Hepatic stellate cell (primary cell): ENCODE results near the gene SLC22A1.
"Not testable (repeated sequence)": the region's sequence is repeated elsewhere in the genome, so short reads cannot be mapped to it uniquely, and the experiment has no call there.

Experiments used
- DNase-seq: peaks from one replicate; pipeline ENCODE4 v3.0.0; 2011; ENCODE audit warnings: low spot score

The SLC22A1 gene

DNA sequence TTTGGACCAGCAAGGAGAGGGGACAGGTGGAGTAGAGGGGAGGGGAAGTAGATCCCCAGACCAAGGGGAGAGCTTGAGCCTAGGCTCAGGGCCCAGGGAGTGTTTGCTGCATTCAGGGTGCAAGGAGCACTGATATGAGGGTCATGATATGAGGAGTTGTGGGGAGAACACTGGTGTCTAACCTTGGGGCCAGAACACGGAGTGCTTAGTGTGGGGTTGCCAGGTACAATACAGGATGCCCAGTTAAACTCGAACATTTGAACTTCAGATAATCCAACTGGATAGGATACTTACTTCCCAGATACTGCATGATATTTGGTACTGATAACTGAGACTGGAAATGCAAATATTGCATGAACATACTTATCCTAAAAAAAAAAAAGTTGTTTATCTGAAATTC lies 2.4 kb downstream of the SLC22A1 start:
- DNase-seq, result no peak

DNA sequence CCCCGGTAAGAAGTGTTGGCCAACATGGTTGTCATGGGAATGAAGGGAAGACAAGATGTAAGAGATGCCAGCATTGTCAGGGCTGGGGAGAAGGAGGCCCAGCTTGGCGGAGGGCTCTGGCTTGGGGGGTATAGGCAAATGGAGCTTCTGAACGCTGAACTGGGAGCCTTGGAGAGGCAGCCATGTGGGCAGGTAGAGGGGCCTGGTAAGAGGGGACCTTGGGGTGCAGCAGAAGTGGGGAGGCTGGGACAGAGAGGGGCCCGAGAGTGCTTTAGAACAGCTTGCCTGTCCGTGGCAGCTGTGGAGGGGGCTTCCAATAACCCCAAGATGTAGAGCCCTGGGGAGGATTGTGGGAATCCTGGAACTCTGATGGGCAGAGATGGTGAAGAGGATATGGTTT lies 3.0 kb downstream of the SLC22A1 start:
- DNase-seq, result no peak

DNA sequence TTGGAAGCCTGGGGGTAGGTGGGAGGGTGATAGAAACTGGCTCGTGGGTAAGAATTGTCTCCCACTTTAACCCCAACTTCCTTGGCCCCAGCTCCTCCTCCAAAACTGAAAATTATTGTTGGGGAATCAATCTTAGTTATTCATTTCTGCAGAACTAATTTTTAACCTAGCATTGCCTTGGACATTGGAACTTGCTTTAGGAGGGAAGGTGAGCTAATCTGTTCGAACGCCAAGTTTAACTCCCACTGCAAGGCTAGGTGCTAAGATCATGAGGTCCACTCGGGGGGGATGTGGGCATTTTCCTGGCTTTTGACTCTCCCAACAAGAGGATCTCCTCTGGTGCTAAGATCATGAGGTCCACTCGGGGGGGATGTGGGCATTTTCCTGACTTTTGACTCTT lies 3.5 kb downstream of the SLC22A1 start:
- not testable (repeated sequence) for DNase-seq

DNA sequence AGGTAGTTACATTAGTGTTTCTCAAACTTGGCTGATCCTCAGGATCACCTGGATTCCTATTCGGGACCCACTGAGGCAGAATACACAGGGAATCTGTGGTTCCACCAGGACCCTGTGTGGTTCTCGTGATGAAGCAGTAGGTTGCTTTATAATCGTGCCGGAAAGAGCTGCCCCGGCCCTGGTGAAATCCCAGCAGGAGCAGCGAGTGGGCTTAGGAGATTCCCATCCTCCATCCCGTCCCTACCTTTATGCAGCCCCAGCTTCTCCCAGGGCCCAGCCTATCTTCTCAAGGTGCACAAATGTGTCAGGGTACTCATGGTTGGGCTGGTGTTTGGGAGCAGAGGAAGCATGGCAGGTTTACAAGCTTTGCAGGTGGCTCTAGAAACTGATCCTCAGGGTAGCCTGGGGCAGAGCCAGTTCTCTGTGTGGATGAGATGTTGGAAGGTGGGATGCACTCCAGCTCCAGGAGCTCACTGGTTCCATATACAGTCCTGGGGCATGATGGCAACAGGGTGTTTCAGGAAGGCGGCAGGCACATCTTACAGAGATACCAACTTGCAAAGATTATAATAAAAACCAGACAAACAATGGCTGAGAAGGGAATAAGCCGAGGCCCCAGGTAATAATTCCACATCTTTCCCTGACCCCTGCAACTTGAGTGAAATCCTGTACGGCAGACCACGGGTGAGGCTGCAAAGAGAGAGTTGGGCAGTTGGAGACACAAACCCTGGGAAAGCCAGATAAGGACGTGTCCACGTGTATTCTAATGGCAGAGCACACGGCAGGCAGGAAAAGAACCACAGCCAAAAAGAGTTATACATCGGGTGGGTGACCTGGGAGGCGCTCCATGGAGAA lies 5.9 kb downstream of the SLC22A1 start:
- no peak for DNase-seq

DNA sequence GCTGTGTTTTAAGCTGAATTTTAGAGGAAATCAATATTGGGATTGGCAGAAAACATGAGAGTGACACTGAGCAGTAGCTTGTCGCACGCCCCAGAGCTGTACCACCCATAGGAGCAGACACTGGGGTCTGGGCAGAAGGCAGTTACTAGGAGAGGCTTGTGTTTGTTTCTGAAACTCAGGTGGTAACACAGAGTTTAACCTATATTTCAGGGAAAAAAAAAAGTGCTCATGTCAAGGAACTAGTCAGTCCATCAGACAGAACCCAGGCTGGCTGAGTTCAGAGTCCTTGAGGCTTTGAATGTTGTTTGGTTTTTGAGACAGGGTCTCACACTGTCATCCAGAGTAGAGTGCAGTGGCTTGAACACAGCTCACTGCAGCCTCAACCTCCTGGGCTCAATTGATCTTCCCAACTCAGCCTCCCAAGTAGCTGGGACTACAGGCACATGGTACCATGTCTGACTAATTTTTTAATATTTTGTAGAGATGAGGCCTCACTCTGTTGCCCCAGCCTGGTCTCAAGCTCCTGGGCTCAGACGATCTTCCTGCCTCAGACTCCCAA lies 6.6 kb downstream of the SLC22A1 start:
- no peak for DNase-seq

DNA sequence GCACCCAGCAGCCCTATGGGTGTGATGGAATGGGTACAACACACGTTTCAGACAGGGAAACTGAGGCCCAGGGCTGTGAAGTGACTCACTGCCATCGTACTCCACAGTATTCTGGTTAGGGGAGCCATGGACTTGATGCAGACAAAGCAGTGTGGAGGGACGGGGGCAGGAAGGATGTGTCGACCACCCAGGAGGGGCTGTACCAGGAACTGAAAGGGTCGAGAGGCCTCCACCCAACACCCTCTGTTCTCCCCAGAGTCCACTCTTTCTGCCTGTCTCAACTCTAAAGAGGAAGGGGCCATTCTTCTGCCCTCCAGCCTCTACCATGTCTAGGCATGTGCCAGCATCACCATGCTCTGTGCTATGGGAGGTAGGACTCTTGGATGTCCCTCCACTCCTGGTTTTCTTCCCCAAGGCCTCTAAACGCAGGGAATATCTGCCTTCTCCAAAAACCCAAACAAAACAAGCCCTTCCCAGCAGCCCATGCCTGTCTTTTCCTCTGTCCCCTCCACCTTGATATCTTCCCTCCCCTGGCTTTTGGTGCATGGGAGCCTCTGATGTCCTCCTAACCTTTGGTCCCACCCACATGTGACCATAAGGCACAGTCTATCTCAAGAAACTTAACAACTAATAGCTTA lies 7.4 kb downstream of the SLC22A1 start:
- DNase-seq, result no peak

DNA sequence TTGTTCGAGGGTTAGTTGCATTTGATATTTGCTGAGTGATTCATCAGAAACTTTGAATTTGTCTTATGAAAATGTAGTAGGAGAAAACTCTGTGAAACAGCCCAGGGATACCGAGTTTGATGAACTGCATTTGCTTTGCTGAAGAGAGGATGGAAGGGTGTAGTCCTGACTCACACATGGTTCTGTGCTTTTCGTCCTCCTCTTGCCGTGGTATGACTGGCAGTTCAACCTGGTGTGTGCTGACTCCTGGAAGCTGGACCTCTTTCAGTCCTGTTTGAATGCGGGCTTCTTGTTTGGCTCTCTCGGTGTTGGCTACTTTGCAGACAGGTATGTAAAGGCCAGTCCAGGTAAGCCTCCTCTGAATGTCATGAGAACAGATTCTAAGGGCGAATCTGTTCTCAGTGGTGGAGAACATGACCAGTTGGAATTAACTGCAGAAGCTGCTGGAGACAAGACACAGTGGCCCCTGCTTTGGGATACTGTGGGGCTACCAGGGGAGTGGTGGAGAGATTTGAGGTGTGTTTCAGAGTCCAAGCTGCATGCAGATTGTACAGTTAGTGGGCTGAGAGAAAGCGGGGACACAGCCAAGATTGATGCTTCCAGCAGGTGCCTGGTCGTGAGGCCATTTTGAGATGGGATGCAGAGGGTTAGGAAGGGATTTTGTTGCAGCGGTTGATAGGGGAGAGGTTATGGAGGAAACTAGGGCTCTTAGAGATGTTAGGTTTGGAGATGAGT lies 8.4 kb downstream of the SLC22A1 start:
- DNase-seq, result no peak

DNA sequence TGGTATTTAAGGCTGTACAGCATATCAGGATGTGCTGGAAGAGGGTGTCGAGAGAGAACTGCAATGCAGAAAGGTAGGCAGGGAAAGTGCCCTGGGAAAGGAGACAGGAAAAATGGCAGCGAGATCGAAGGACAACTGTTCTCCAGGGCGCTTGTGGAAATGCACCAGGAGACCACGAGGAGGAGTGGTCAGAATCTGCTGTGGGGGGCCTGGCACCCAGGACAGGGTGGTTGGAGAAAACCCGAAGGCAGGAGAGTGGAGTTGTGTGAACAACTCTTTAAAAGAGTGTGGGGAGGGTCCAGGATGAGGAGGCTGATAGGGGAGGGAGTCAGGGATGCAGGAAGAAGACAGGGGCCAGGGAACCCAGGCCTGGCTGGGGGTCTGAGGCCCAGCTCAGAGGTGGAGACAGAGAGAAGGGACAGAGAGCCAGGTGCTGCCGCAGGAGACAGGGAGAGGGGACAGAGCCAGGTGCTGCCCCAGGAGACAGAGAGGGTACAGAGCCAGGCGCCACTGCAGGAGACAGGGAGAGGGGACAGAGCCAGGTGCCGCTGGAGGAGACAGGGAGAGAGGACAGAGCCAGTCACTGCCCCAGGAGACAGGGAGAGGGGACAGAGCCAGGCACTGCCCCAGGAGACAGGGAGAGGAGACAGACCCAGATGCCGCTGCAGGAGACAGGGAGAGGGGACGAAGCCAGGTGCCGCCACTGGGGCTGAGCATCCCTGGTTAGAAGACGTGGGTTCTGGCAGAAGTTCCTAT lies 9.3 kb downstream of the SLC22A1 start:
- no peak for DNase-seq

DNA sequence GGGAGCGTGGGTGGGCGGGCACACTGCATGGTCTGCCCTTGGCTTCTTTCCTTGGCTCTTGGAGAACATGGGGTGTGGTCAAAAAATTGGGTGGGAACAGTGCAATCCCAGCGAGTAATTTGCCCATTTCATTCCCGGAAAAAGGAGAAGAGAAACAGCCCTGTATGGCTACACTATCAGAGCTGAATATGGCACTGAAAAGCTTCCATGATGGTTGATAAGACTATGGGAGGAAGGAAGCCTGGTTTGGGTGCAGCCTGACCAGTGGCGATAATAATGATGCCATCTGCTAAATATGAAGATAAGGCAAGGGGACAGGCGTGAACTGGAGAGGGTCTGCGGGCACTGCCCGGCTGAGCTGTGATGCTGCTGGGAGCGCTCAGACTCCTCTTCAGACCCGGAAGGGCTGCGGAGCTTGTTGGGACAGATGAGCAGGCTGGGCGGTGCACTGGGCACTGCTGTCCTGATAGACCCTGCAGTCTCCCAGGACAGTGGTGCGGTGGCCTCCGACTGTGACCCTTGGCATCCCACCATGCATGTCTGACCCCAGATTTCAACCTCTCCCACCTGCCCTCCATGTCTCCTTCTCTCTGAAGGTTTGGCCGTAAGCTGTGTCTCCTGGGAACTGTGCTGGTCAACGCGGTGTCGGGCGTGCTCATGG lies 10.2 kb downstream of the SLC22A1 start:
- DNase-seq, result no peak

DNA sequence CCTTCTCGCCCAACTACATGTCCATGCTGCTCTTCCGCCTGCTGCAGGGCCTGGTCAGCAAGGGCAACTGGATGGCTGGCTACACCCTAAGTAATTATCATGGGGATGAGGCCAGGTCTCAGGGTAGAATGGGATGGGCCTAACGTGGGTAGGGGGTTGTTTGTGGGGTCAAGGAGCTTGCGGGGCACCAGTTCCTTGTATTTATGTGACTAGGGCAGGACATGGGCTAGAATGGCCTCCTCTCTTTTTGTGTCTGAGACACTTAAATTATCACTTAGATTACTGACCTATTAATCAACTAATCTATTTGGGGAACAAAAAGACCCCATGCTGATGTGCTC lies 10.7 kb downstream of the SLC22A1 start:
- DNase-seq, result no peak

DNA sequence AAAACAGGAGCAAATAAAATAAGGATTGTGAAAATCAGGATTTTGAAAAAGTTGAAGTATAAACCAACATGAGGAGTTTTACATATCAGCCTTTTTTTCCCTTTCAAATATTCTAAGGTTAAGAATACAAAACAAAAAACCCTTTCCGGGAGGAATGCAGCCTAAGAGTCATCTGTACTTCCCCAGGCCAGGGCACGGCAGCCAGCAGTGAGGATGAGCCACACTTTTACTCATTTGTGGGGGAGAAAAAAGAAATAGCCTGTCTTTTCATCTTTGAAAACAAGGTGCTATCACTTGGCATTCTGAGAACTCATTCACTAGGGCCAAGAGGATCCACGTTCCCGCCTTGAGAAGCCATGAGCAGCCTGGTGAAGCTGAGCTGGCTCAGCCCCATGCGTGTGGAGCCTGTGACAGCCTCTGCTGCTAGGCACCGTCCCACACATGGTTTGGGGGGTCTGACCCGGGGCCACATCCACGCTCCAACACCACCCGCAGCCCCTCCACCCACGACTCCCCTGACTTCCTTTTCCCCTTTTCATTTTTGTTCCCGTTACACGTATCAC lies 11.2 kb downstream of the SLC22A1 start:
- no peak for DNase-seq

DNA sequence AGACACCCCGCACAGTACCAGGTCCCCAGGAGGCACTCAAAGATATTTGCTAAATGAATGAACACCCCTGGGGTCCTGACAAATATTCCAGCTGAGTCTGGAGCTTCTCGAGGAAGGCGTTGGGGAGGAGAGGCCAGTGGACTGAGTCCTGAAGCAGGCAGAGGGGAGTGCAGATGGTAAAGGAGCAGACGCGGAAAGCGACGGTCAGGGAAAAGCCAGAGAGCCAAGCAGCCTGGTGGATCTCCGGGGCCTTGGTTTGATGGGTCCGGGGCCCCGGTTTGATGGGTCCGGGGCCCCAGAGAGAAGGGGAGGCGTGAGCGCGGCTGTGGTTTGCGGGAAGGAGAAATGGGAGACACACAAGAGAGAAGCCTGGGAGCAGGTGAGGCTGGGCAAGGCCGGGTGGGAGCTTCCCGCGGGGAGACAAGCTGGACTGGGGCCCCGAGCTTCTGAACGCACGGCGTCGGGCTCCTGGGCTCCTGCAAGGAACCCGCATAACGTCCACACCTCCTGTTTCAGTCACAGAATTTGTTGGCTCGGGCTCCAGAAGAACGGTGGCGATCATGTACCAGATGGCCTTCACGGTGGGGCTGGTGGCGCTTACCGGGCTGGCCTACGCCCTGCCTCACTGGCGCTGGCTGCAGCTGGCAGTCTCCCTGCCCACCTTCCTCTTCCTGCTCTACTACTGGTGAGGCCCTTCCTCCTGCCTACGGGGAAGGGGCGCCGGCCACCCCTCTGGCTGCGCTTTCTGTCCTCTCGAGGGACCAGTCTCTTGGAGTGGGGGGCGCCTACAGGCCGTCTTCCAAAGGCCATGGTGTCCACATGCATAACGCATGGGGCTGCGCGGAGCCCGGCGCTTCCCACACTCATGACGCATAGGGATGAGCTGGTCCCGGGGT lies 12.1 kb downstream of the SLC22A1 start:
- no peak for DNase-seq

DNA sequence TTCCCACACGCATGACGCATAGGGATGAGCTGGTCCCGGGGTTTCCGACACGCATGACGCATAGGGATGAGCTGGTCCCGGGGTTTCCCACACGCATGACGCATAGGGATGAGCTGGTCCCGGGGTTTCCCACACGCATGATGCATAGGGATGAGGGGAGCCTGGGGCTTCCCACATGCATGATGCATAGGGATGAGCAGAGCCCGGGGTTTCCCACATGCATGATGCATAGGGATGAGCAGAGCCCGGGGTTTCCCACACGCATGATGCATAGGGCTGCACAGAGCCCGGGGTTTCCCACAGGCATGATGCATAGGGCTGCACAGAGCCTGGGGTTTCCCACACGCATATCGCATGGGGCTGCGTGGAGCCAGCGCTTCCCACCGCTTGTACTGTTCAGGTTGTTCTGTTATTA lies 12.7 kb downstream of the SLC22A1 start:
- DNase-seq, result not testable (repeated sequence)

DNA sequence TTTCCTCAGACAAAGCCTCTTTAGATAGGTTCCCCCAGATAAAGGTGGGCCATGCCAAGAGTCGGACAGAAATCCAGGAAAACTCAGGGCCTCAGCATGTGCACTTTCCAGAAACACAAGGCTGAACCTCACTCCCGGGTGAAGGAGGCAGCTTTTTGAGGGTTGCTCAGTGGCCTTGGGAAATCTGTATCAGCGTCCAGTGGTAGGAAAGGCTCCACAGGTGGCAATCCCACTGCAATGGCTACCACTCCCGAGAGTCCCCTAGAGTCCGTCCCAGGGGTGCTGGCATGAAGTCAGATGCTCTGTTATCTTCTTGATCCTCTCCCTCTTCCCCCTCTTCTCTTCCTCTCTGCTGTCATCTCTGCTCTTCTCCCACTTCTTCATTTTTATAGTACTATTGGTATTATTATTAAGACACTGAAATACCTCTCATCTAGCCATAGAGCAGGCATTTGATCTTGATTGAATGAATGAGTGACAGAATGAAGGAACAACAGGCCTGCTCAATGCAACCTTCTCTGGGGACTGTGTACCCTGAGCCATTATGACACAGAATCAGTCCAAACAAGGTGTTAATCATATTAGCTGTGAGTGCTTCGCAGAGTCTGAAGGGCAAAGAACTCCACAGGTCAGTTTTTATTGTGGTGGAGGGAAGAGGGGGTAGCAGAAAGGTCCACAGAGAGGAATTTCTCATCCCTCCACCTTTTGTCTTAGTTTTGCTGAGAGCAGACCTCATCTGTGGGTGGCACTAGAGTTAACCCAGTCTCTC lies 13.3 kb downstream of the SLC22A1 start:
- no peak for DNase-seq

DNA sequence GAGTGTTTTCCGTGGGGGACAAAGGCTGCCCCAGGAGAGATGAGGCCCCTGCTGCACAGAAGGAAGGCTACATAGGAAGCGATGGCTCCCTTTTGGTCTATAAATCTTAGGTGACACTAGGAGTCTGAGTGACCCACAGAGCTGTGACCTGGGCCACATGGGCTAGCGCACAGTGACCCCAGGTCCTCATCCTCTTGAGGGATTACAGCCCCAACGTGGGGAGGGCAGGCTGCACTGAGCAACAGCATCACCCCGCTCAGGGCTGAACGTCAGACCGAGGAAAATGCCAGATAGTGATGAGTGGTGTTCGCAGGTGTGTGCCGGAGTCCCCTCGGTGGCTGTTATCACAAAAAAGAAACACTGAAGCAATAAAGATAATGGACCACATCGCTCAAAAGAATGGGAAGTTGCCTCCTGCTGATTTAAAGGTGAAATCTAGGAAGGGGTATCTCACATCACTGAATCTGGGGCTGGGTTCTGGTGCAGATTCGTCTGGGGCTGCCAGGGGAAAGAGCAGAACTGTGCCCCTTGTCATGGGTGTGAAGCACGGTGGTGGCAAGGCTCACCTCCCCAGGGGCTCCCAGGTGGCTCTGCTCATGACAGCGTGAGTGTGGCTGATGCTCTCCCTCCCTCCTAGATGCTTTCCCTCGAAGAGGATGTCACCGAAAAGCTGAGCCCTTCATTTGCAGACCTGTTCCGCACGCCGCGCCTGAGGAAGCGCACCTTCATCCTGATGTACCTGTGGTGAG lies 14.5 kb downstream of the SLC22A1 start:
- DNase-seq, result no peak

DNA sequence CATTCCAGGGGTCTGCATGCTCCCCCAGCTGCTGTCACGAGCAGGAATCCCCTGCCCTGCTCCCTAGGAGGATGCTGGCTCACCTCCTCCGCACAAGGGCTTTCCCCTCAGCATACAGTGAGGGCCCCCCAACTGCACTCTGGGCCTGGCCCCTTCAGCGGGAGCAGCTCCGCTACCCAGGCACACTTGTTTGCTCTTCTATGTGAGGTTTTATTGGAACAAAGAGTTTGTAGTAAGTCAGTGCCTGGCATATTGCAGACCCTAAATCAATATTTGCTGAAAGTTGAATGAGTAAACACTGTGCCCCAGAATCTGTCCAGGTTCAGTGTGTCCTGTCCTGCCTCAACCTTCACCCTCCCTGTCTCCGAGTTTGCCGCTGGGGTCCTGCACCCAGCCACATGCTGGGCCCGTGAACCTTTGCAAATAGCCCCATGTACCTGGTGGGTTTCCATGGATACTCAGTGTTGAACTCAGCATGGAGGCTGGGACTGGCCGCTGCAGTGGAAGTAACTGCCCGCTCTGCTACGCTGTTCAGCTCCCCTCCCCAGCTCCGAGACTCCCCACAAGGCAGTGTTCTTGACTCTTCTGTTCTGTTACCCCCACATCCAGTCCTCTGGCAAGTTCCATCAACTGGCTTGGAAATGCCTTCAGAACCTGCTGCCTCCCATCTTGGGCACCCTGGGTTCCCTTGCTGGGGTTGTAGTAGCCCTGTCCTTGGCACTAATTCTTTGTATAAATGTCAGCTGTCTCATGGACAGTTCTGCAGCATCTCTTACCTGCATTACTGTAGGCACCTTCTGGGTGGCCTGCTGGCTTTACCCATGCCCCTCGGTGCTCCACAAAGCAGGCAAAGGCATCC lies 15.7 kb downstream of the SLC22A1 start:
- no peak for DNase-seq

DNA sequence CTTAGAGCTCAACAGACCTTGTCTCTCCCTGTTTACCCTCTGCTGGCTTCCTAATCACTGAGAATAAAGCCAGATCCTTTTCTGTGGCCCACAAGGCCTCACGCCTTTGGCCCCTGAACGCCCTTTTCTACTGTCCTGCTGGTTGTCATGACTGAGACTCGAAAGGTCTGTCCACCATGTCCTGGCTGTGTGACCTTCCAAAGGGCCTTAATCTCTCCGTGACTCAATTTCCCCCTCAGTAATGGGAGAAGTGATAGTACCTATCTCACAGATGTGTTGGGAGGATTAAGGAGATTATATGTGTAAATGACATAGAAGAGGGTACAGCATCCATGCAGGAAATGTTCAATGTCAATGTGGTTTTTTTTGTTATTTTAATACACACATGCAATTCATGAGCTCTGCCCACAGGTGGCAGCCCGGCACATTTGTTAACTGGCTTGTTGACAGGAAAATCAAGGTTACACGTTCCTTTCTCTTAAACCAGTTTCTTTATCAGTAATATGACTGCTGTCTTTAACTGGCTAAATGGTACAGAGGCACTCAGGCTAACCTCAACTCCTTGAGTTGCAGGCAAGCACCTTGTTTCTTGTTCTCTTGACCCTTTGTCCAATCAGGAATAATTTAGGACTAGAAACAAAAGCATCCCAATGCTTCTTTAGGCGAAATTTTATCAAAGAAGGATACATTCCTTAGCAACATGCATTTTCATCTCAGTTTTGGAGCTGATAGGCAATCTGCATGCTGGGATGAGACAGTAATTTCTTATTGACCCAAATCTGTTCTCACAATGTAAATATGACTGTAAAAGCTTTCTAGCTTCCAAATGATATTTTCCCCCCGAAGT lies 16.6 kb downstream of the SLC22A1 start:
- peak; percentile 46 for DNase-seq
